GM10248 (cell line): ENCODE data around the gene CNTN4.

Experiments used
- CTCF ChIA-PET: fragments of 300-600 bp; sonication (Branson Sonifier 250); formaldehyde crosslinking; extraction: SDS; loops from one replicate; lab custom pipeline; 2021; ENCODE audit warnings: antibody characterized with exemption; lab: Yijun Ruan, JAX
- POLR2A ChIA-PET: fragments of 350-650 bp; sonication (Branson Sonifier 250); formaldehyde crosslinking; extraction: SDS; loops from one replicate; lab custom pipeline; 2020; ENCODE audit warnings: antibody characterized with exemption; lab: Yijun Ruan, JAX
- DNase-seq: peaks from one replicate; pipeline ENCODE4 v3.0.0; 2012; ENCODE audit errors: extremely low spot score
- CTCF ChIP-seq: IDR thresholded peaks from 2 replicates; pipeline ENCODE4 v1.5.1; 2012; ENCODE audit warnings: mild to moderate bottlenecking, low read depth; ENCODE audit errors: extremely low read depth, missing control alignments, control extremely low read depth

CNTN4 gene

GRCh38 chr3:2896308-2896939 lies 797.8 kb downstream of the CNTN4 start:
- no peak for TF ChIP-seq CTCF
- ChIA-PET POLR2A (no interaction called here), CTCF (no interaction called here)
- no peak for DNase-seq

- CTCF ChIA-PET = no interaction called here
- POLR2A ChIA-PET = no interaction called here
- no peak for TF ChIP-seq CTCF
These were observed 799.2 kb downstream of the CNTN4 start for GRCh38 chr3:2897821-2898220.

GRCh38 chr3:2898591-2899353 lies 800.1 kb downstream of the CNTN4 start:
- no peak for TF ChIP-seq CTCF
- ChIA-PET POLR2A (no interaction called here), CTCF (interaction anchor here (1.2 kb wide), 1 partner anchor 50 kb away, joined by 3 read pairs; no protein-coding TSS in a partner anchor)
- DNase-seq = no peak

More at GRCh38 chr3:2897821-2898220, 799.2 kb downstream of the CNTN4 start:
- no peak for DNase-seq

GRCh38 chr3:2904054-2904453 lies 805.4 kb downstream of the CNTN4 start:
- ChIA-PET CTCF (no interaction called here), POLR2A (no interaction called here)
- no peak for TF ChIP-seq CTCF
- DNase-seq = no peak

- POLR2A ChIA-PET = no interaction called here
- CTCF ChIA-PET = interaction anchor here (2.0 kb wide), 1 partner anchor 13 kb away, joined by 12 read pairs; no protein-coding TSS in a partner anchor
- no peak for DNase-seq
- TF ChIP-seq CTCF = no peak
These were observed 810.2 kb downstream of the CNTN4 start for GRCh38 chr3:2908693-2909351.

- no peak for TF ChIP-seq CTCF
- POLR2A ChIA-PET = no interaction called here
- CTCF ChIA-PET = no interaction called here
- no peak for DNase-seq
These were observed 812.3 kb downstream of the CNTN4 start for GRCh38 chr3:2910997-2911396.
